ENCODE results near the gene PDCL2. TPM values are rescaled to one million over a fixed set of nuclear protein-coding genes. Genes with fewer than 3 reads are reported as not detected.

Gene PDCL2
- total and polyA plus RNA-seq, 2 donors (not counting 1 experiment from before 2014, with no cell fraction given), result not detected

DNA sequence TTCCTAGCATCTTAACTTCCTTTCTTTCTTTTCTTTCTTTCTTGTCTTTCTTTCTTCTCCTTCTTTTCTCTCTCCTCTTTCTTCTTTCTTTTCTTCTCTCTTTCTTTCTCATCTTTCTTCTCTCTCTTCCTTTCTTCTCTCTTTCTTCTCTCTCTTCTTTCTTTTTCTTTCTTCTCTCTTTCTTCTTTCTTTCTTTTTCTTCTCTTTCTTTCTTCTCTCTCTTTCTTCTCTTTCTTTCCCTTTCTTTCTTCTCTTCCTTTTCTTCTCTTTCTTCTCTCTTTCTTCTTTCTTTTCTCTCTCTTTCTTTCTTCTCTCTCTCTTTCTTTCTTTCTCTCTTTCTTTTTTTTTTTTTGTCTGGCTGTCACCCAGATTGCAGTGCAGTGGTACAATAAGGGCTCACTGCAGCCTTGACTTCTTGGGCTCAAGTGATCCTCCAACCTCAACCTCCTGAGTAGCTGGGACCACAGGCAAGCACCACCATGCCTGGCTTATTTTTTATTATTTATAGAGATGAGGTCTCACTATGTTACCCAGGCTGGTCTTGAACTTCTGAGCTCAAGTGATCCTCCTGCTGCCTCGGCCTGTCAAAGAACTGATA, 26.6 kb upstream of the PDCL2 start:
- Histone ChIP-seq H3K27me3 (ENCODE audit: control insufficient read depth, insufficient read depth, low read length) (no peaks in the 10 kb centered on the region), H4K20me1 (ENCODE audit: control insufficient read depth, extremely low read depth, insufficient read depth, low read length) (no peaks in the 10 kb centered on the region), H3K4me3 (replicated peaks in 1 of 4; ENCODE audit: control extremely low read depth in 1 of 4, insufficient read depth in 1 of 4, low read depth in 3 of 4, low read length in 4 of 4) (no peak overlapping the region), H3K4me1 (ENCODE audit: control insufficient read depth, extremely low read depth, insufficient read depth, low read length) (no peaks in the 10 kb centered on the region), H3K9me3 (ENCODE audit: control insufficient read depth, insufficient read depth, low read depth, low read length) (no peaks in the 10 kb centered on the region), H3K79me2 (ENCODE audit: control insufficient read depth, insufficient read depth, low read length) (no peaks in the 10 kb centered on the region), H3K27ac (ENCODE audit: insufficient read depth, low read length) (no peak overlapping the region), H2AFZ (ENCODE audit: low read length) (no peak overlapping the region), H3K36me3 (ENCODE audit: control insufficient read depth, insufficient read depth, low read length) (no peaks in the 10 kb centered on the region), H3K9ac (ENCODE audit: insufficient read depth, low read length) (no peak overlapping the region), H3K4me2 (ENCODE audit: extremely low read depth, insufficient read depth, low read length) (no peak overlapping the region)
- no peak for TF ChIP-seq EZH2 (IDR thresholded peaks at IDR 0.05; ENCODE audit: low read length, missing control alignments)
- TF ChIP-seq, protein P1, sequence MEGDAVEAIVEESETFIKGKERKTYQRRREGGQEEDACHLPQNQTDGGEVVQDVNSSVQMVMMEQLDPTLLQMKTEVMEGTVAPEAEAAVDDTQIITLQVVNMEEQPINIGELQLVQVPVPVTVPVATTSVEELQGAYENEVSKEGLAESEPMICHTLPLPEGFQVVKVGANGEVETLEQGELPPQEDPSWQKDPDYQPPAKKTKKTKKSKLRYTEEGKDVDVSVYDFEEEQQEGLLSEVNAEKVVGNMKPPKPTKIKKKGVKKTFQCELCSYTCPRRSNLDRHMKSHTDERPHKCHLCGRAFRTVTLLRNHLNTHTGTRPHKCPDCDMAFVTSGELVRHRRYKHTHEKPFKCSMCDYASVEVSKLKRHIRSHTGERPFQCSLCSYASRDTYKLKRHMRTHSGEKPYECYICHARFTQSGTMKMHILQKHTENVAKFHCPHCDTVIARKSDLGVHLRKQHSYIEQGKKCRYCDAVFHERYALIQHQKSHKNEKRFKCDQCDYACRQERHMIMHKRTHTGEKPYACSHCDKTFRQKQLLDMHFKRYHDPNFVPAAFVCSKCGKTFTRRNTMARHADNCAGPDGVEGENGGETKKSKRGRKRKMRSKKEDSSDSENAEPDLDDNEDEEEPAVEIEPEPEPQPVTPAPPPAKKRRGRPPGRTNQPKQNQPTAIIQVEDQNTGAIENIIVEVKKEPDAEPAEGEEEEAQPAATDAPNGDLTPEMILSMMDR (conservative IDR thresholded peaks at IDR 0.05 in 1 of 2, IDR thresholded peaks at IDR 0.05 in 1 of 2; ENCODE audit: low read depth in 1 of 2, low read length in 2 of 2), result no peak
- no peak for DNase-seq (ENCODE audit: low read depth in 2 of 2)

DNA sequence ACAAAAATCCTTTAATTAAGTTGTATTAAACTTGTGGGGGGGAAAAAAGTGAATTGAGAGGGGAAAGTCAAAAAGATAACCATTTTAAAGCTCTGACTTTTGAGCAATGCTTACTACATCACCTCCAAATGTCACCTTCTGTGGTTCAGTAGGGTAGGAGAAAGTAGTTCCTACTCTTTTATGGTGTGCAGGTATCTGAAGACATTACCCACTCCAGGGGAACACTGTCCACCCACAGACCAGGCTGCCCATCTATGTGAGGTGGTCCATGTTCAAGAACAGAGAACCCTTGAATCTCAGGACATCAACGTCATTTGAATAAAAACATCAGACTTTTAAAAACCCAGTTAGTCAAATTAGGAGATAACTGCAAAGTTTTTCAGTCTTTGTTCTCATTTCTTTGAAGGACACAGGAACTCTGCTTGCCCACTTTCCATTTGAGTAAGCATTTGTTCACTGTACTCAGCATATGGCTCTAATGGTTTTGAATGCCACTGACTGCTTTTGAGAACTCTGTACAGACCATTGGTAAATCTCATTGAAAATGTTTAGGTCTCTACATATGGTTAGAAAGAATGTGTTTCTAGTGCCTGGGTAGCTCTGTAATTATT, 25.6 kb upstream of the PDCL2 start:
- H3K27me3 ChIP-seq (ENCODE audit: control insufficient read depth, insufficient read depth, low read length), result no peaks in the 10 kb centered on the region
- no peak overlapping the region for H2AFZ ChIP-seq (ENCODE audit: low read length)
- no peak overlapping the region for H3K4me3 ChIP-seq (replicated peaks in 1 of 4; ENCODE audit: control extremely low read depth in 1 of 4, insufficient read depth in 1 of 4, low read depth in 3 of 4, low read length in 4 of 4)
- no peaks in the 10 kb centered on the region for H3K9me3 ChIP-seq (ENCODE audit: control insufficient read depth, insufficient read depth, low read depth, low read length)
- no peak for DNase-seq (ENCODE audit: low read depth in 2 of 2)
- H3K36me3 ChIP-seq (ENCODE audit: control insufficient read depth, insufficient read depth, low read length), result no peaks in the 10 kb centered on the region
- H3K4me1 ChIP-seq (ENCODE audit: control insufficient read depth, extremely low read depth, insufficient read depth, low read length), result no peaks in the 10 kb centered on the region
- no peaks in the 10 kb centered on the region for H3K79me2 ChIP-seq (ENCODE audit: control insufficient read depth, insufficient read depth, low read length)
- no peak for TF ChIP-seq EZH2 (IDR thresholded peaks at IDR 0.05; ENCODE audit: low read length, missing control alignments)
- TF ChIP-seq, protein P1 (conservative IDR thresholded peaks at IDR 0.05 in 1 of 2, IDR thresholded peaks at IDR 0.05 in 1 of 2; ENCODE audit: low read depth in 1 of 2, low read length in 2 of 2), result no peak
- H3K9ac ChIP-seq (ENCODE audit: insufficient read depth, low read length), result no peak overlapping the region
- no peaks in the 10 kb centered on the region for H4K20me1 ChIP-seq (ENCODE audit: control insufficient read depth, extremely low read depth, insufficient read depth, low read length)
- no peak overlapping the region for H3K27ac ChIP-seq (ENCODE audit: insufficient read depth, low read length)
- no peak overlapping the region for H3K4me2 ChIP-seq (ENCODE audit: extremely low read depth, insufficient read depth, low read length)

DNA sequence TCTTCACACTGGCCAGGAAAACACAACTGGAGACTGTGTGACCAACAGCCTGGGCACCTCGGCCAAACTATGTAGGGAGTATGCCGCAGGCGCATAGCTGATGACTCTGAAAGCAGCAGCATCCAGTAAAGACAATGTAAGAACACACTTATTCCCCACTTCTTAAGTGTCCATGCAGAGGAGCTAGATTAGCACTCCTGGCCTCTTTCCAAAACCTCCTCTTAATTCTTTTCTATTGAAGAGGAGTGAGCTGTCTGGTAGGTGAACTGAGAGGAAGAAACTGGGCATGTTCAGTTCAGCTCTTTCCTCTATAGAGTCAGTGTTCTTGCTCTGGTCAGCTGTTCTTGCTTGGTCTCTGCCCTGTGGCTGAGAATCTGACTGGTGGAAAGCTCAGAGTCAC, 23.0 kb upstream of the PDCL2 start:
- Histone ChIP-seq H2AFZ (ENCODE audit: low read length) (no peak overlapping the region), H4K20me1 (ENCODE audit: control insufficient read depth, extremely low read depth, insufficient read depth, low read length) (no peaks in the 10 kb centered on the region), H3K9me3 (ENCODE audit: control insufficient read depth, insufficient read depth, low read depth, low read length) (no peaks in the 10 kb centered on the region), H3K79me2 (ENCODE audit: control insufficient read depth, insufficient read depth, low read length) (no peaks in the 10 kb centered on the region), H3K36me3 (ENCODE audit: control insufficient read depth, insufficient read depth, low read length) (no peaks in the 10 kb centered on the region), H3K4me3 (replicated peaks in 1 of 4; ENCODE audit: control extremely low read depth in 1 of 4, insufficient read depth in 1 of 4, low read depth in 3 of 4, low read length in 4 of 4) (no peak overlapping the region), H3K4me1 (ENCODE audit: control insufficient read depth, extremely low read depth, insufficient read depth, low read length) (no peaks in the 10 kb centered on the region), H3K9ac (ENCODE audit: insufficient read depth, low read length) (no peak overlapping the region), H3K4me2 (ENCODE audit: extremely low read depth, insufficient read depth, low read length) (no peak overlapping the region), H3K27ac (ENCODE audit: insufficient read depth, low read length) (no peak overlapping the region), H3K27me3 (ENCODE audit: control insufficient read depth, insufficient read depth, low read length) (no peaks in the 10 kb centered on the region)
- no peak for DNase-seq (ENCODE audit: low read depth in 2 of 2)
- TF ChIP-seq, protein P1 (conservative IDR thresholded peaks at IDR 0.05 in 1 of 2, IDR thresholded peaks at IDR 0.05 in 1 of 2; ENCODE audit: low read depth in 1 of 2, low read length in 2 of 2), result no peak
- TF ChIP-seq EZH2 (IDR thresholded peaks at IDR 0.05; ENCODE audit: low read length, missing control alignments), result no peak
